HG03135 (cell line): ENCODE data around the gene BCAR3.
"Not testable (repeated sequence)": the region's sequence is repeated elsewhere in the genome, so short reads cannot be mapped to it uniquely, and the experiment has no call there.

Experiments
- ATAC-seq: cut with Tn5 transposase; IDR thresholded peaks from one replicate; pipeline ENCODE4 v1.9.1; 2021; ENCODE audit warnings: mild to moderate bottlenecking, moderate library complexity; ENCODE audit not compliant: unreplicated experiment

Gene BCAR3

GRCh38 chr1:93707956-93708355, 26.3 kb upstream of the BCAR3 start:
- ATAC-seq: peak; percentile 64

GRCh38 chr1:93705892-93706500, 24.4 kb upstream of the BCAR3 start:
- no peak for ATAC-seq

GRCh38 chr1:93704052-93704451, 22.4 kb upstream of the BCAR3 start:
- ATAC-seq: peak; percentile 55

GRCh38 chr1:93703643-93704042, 22.0 kb upstream of the BCAR3 start:
- ATAC-seq: peak; percentile 8

GRCh38 chr1:93702828-93703183, 21.2 kb upstream of the BCAR3 start:
- ATAC-seq: no peak

- no peak for ATAC-seq
These were observed 20.6 kb upstream of the BCAR3 start for GRCh38 chr1:93702111-93702827.

GRCh38 chr1:93701629-93702028, 20.0 kb upstream of the BCAR3 start:
- ATAC-seq: no peak

- ATAC-seq: no peak
These were observed 19.2 kb upstream of the BCAR3 start for GRCh38 chr1:93700532-93701469.

GRCh38 chr1:93699503-93700168, 18.0 kb upstream of the BCAR3 start:
- no peak for ATAC-seq

- ATAC-seq: no peak
These were observed 17.4 kb upstream of the BCAR3 start for GRCh38 chr1:93699049-93699384.

- no peak for ATAC-seq
These were observed 16.9 kb upstream of the BCAR3 start for GRCh38 chr1:93698329-93699048.

GRCh38 chr1:93697566-93697965, 15.9 kb upstream of the BCAR3 start:
- not testable (repeated sequence) for ATAC-seq

- peak; percentile 55 for ATAC-seq
These were observed 13.9 kb upstream of the BCAR3 start for GRCh38 chr1:93695411-93696005.

GRCh38 chr1:93694819-93695218, 13.2 kb upstream of the BCAR3 start:
- no peak for ATAC-seq

GRCh38 chr1:93694039-93694438, 12.4 kb upstream of the BCAR3 start:
- ATAC-seq: no peak

GRCh38 chr1:93692983-93693591, 11.4 kb upstream of the BCAR3 start:
- ATAC-seq: peak; percentile 65

- ATAC-seq: no peak
These were observed 10.8 kb upstream of the BCAR3 start for GRCh38 chr1:93692451-93692861.

- no peak for ATAC-seq
These were observed 10.4 kb upstream of the BCAR3 start for GRCh38 chr1:93692026-93692425.

GRCh38 chr1:93690921-93691789, 9.5 kb upstream of the BCAR3 start:
- no peak for ATAC-seq
